Duodenal mucosa (tissue), 2 donors: ENCODE results near the gene SYNDIG1L.

Experiments
- H3K27ac ChIP-seq: one replicate; pipeline ENCODE4 v1.7.0; 2013; ENCODE audit warnings: low read depth, low read length
- H3K27me3 ChIP-seq, 2 donors: one replicate each; pipeline ENCODE4 v1.7.0; 2013; ENCODE audit warnings: low read length in 2 of 2, control low read depth in 1 of 2; ENCODE audit not compliant: insufficient read depth in 2 of 2, control insufficient read depth in 1 of 2
- H3K36me3 ChIP-seq, 2 donors: one replicate each; pipeline ENCODE4 v1.7.0; 2013; ENCODE audit warnings: low read length in 2 of 2, control low read depth in 1 of 2; ENCODE audit not compliant: insufficient read depth in 2 of 2, control insufficient read depth in 1 of 2
- H3K4me1 ChIP-seq, 2 donors: one replicate each; pipeline ENCODE4 v1.7.0; 2013; ENCODE audit warnings: low read length in 2 of 2, control low read depth in 1 of 2; ENCODE audit not compliant: insufficient read depth in 2 of 2, control insufficient read depth in 1 of 2
- H3K4me3 ChIP-seq, 2 donors: one replicate each; pipeline ENCODE4 v1.7.0; 2013; ENCODE audit warnings: low read length in 2 of 2, low read depth in 1 of 2
- H3K9ac ChIP-seq, 2 donors: one replicate each; pipeline ENCODE4 v1.7.0; 2013; ENCODE audit warnings: low read length in 2 of 2, low read depth in 1 of 2
- H3K9me3 ChIP-seq, 2 donors: one replicate each; pipeline ENCODE4 v1.7.0; 2013; ENCODE audit warnings: low read length in 2 of 2, control low read depth in 1 of 2; ENCODE audit not compliant: control insufficient read depth in 1 of 2

The SYNDIG1L gene

DNA sequence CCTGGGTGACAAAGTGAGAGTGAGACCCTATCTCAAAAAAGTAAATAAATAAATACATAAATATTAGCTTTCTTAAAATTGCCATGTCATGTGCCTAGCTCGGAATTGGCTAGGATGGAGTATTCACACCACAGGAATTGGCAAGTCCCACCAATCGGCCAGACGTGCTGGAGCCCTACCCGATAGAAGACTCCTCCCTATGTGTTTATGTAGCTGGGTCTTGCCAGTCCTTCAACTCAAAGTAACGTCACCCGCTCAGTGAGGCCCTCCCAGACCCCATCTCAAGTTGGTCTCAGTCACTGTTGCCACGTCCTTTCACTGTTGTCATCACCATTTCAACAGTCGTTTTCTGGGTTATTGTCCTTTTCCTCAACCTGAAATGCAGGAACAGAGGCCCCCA, 57.6 kb downstream of the SYNDIG1L start:
- no peaks in the 10 kb centered on the region for H3K4me1 ChIP-seq
- peaks cover 0 to 4% of the 10 kb centered on the region in 2 donors for H3K27me3 ChIP-seq
- no peaks in the 10 kb centered on the region for H3K36me3 ChIP-seq
- H3K27ac ChIP-seq: no peak overlapping the region
- no peak overlapping the region for H3K4me3 ChIP-seq
- no peaks in the 10 kb centered on the region for H3K9me3 ChIP-seq
- H3K9ac ChIP-seq: no peak overlapping the region

DNA sequence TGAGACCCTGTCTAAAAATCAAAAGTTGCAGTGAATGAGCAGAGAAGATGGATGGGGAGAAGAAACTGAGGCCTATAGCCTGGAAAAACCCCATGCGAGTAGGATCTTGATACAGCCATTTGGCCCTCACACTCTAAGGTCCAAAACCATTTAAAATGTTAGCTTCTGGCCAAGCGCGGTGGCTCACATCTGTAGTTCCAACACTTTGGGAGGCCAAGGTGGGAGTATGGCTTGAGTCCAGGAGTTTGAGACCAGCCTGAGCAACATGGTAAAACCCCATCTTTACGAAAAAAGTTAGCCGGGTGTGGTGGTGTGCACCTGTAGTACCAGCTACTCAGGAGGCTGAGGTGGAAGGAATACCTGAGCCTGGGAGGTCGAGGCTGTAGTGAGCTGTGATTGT, 58.0 kb downstream of the SYNDIG1L start:
- H3K27me3 ChIP-seq: peaks cover 0 to 4% of the 10 kb centered on the region in 2 donors
- no peak overlapping the region for H3K4me3 ChIP-seq
- no peaks in the 10 kb centered on the region for H3K4me1 ChIP-seq
- H3K27ac ChIP-seq: no peak overlapping the region
- no peaks in the 10 kb centered on the region for H3K36me3 ChIP-seq
- no peak overlapping the region for H3K9ac ChIP-seq
- no peaks in the 10 kb centered on the region for H3K9me3 ChIP-seq

DNA sequence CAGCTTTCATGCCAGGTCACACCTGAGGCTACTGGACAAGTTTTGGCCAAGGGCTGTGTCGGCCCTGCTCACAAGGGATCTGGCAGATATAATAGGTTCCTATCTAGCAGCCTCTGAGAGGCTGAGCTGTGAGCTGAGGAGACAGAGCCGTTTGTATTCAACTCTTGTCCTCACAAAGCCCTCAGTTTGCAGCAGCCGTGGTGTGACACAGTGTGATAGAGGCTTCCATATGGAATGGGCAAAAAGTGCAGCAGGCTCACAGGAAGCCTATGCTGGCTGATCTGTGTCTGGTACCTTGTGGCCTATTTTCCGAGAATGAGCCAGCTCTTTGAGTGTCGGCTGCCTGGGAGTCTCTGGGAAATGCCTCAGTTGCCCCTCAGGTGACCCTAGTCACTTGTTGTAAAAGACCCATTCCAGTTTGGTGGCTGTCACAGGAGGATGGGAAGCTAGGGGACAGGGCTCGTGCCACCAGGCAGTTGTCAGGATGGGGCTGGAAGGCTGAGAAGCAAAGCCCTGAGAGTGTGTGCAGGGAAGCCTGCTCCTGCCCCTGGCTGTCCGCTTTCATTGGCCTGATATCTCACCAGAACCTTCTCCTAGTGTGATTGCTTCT, 61.6 kb downstream of the SYNDIG1L start:
- no peaks in the 10 kb centered on the region for H3K36me3 ChIP-seq
- H3K4me1 ChIP-seq: no peaks in the 10 kb centered on the region
- H3K9me3 ChIP-seq: no peaks in the 10 kb centered on the region
- H3K4me3 ChIP-seq: no peak overlapping the region
- H3K27me3 ChIP-seq: peaks cover 0 to 4% of the 10 kb centered on the region in 2 donors
- H3K9ac ChIP-seq: no peak overlapping the region
- H3K27ac ChIP-seq: no peak overlapping the region

DNA sequence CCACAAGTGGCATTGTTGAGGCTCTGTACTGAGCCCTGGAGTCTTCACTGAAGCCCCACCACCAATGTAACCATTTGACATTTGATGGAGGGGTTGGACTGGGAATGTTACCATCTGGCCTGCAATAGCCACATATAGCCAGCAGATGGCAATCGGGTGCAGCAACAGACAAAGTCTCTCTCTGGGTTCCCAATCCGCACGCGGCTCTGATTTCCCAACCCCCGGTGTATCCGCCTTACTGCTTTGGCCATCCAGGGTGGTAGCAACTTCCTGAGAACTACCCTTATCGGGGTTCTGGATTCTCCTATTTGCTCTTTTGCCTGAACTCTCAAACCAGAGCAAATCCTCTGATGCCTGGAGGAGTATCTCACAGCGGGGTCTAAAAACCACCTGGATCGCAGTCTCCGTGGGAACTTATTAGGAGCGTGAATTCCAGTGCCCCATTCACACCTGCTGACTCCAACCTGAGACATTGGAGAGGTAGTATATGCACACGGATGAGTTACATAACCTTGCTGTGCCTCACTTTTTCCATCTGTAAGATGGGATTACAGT, 63.6 kb downstream of the SYNDIG1L start:
- Histone ChIP-seq H3K27ac (no peak overlapping the region), H3K27me3 (peaks cover 0 to 4% of the 10 kb centered on the region in 2 donors), H3K4me3 (peak overlapping the region in 1 of 2 donors; percentile 16), H3K9ac (no peak overlapping the region), H3K4me1 (no peaks in the 10 kb centered on the region), H3K9me3 (no peaks in the 10 kb centered on the region), H3K36me3 (no peaks in the 10 kb centered on the region)

DNA sequence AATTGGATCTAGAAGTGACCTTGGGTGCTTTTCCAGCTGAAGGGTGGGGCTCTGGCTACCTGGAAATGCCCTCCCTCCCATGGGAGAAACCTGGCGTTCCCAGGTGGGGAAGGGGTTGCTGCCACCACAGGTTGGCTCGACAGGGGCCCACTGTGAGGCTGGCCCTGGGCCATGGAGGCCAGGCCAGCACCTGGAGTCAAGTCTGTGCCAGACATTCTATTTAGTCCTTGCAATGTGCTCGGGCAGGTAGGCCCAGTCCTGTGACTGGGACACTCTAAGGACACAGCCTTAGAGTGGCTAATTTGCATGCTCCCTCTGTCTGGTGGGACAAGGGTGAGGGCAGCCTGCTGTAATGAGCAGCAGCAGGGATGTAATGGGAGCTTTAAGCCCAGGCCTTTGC, 65.8 kb downstream of the SYNDIG1L start:
- Histone ChIP-seq H3K4me1 (no peaks in the 10 kb centered on the region), H3K4me3 (no peak overlapping the region), H3K9me3 (no peaks in the 10 kb centered on the region), H3K36me3 (no peaks in the 10 kb centered on the region), H3K27ac (no peak overlapping the region), H3K9ac (no peak overlapping the region), H3K27me3 (peaks cover 0 to 4% of the 10 kb centered on the region in 2 donors)

DNA sequence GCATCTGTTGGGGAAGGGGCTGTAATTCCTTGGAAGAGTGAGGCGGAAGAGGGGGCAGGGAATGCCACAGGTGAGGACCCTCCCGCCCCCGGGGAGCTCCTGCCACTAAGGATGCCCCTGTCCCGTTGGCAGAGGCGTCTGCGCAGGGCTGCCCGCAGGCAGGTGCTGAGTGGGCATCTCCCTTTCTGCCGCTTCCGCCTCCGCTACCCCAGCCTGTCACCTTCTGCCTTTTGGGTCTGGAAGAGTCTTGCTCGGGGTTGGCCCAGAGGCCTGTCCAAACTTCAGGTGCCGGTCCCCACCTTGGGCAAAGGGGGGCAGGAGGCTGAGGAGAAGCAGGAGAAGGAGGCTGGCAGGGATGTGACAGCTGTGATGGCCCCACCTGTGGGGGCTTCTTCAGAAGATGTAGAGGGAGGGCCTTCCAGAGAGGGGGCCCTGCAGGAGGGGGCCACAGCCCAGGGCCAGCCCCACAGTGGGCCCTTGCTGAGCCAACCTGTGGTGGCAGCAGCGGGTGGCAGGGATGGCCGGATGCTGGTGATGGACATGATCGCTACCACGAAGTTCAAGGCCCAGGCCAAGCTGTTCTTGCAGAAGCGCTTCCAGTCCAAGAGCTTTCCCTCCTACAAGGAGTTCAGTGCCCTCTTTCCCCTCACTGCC, 67.7 kb downstream of the SYNDIG1L start:
- H3K4me3 ChIP-seq: no peak overlapping the region

DNA sequence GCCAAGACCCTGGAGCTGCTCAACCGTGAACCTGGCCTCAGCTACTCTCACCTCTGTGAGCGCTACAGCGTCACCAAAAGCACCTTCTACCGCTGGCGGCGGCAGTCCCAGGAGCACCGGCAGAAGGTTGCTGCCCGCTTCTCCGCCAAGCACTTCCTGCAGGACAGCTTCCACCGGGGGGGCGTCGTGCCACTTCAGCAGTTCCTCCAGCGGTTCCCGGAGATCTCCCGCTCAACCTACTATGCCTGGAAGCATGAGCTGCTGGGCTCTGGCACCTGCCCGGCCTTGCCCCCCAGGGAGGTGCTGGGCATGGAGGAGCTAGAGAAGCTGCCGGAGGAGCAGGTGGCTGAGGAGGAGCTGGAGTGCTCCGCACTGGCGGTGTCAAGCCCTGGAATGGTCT, 68.4 kb downstream of the SYNDIG1L start:
- Histone ChIP-seq H3K27me3 (no peaks in the 10 kb centered on the region), H3K27ac (no peak overlapping the region), H3K4me1 (no peaks in the 10 kb centered on the region), H3K9ac (no peak overlapping the region), H3K4me3 (no peak overlapping the region), H3K9me3 (no peaks in the 10 kb centered on the region), H3K36me3 (no peaks in the 10 kb centered on the region)

More for the DNA sequence above, 67.7 kb downstream of the SYNDIG1L start:
- H3K27ac ChIP-seq: no peak overlapping the region
- H3K27me3 ChIP-seq: no peaks in the 10 kb centered on the region
- H3K9me3 ChIP-seq: no peaks in the 10 kb centered on the region
- no peaks in the 10 kb centered on the region for H3K36me3 ChIP-seq
- no peak overlapping the region for H3K9ac ChIP-seq
- H3K4me1 ChIP-seq: no peaks in the 10 kb centered on the region

DNA sequence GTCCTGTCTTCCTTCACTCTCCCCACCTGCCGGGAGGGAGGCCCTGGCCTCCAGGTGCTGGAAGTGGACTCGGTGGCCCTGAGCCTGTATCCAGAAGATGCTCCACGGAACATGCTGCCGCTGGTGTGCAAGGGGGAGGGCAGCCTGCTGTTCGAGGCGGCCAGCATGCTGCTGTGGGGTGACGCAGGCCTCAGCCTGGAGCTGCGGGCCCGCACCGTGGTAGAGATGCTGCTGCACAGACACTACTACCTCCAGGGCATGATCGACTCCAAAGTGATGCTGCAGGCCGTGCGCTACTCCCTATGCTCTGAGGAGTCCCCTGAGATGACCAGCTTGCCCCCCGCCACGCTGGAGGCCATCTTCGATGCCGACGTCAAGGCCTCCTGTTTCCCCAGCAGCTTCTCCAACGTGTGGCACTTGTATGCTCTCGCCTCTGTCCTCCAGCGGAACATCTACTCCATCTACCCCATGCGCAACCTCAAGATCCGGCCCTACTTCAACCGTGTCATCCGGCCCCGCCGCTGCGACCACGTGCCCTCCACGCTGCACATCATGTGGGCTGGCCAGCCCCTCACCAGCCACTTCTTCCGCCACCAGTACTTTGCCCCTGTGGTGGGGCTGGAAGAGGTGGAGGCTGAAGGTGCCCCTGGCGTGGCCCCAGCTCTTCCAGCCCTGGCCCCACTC, 69.0 kb downstream of the SYNDIG1L start:
- Histone ChIP-seq H3K27me3 (no peaks in the 10 kb centered on the region), H3K9me3 (no peaks in the 10 kb centered on the region), H3K27ac (no peak overlapping the region)

More for the DNA sequence above, 69.0 kb downstream of the SYNDIG1L start:
- Histone ChIP-seq H3K4me3 (no peak overlapping the region), H3K9ac (no peak overlapping the region), H3K4me1 (no peaks in the 10 kb centered on the region), H3K36me3 (no peaks in the 10 kb centered on the region)
